Colonic mucosa (tissue), 4 donors: ENCODE results near the gene LRP1-AS. TPM values are rescaled to one million over a fixed set of nuclear protein-coding genes. Genes with fewer than 3 reads are reported as not detected.

ENCODE experiments used
- DNase-seq: peaks from one replicate; pipeline ENCODE4 v3.0.0-alpha.2; 2020
- H3K27ac ChIP-seq: fragments of 200-600 bp; one replicate; pipeline ENCODE4 v1.8.0; 2021
- H3K27me3 ChIP-seq: fragments of 200-600 bp; one replicate; pipeline ENCODE4 v1.8.0; 2021
- H3K36me3 ChIP-seq: fragments of 200-600 bp; one replicate; pipeline ENCODE4 v1.8.0; 2021
- H3K4me1 ChIP-seq: fragments of 200-600 bp; one replicate; pipeline ENCODE4 v1.8.0; 2021; ENCODE audit warnings: mild to moderate bottlenecking
- H3K4me3 ChIP-seq: fragments of 200-600 bp; one replicate; pipeline ENCODE4 v1.8.0; 2021
- H3K9ac ChIP-seq, 2 donors: one replicate each; pipeline ENCODE4 v1.7.0; 2013; ENCODE audit warnings: control low read depth in 2 of 2, low read depth in 2 of 2, low read length in 2 of 2
- H3K9me3 ChIP-seq: fragments of 200-600 bp; one replicate; pipeline ENCODE4 v1.8.0; 2021
- intact Hi-C: fragments of 100-400 bp; cut with DNase I; formaldehyde crosslinking; loops from one replicate; pipeline ENCODE4 v1.14.1; 2022
- total RNA-seq, 2 donors: library from RNA; stranded (reverse); fragmentation: NEBNext Ultra II Directional in 1 of 2; extraction: Animal tissue kit (Norgen Biotek cat#: 25700) in 1 of 2; gene quantifications; one replicate each; pipeline ENCODE4 v1.2.1, GENCODE V29; 2021
- TF ChIP-seq, protein P1 (sequence below): fragments of 200-600 bp; IDR thresholded peaks from one replicate; pipeline ENCODE4 v1.8.0; 2022; ENCODE audit warnings: antibody characterized with exemption, mild to moderate bottlenecking
- donor health status: healthy.
- donor health status: DM: no; HTN: no; CAD: no.
- donor health status: DM: no; HTN: no; CAD: no.

The LRP1-AS gene
- total RNA-seq, 2 donors from 2014 or later = not detected

DNA sequence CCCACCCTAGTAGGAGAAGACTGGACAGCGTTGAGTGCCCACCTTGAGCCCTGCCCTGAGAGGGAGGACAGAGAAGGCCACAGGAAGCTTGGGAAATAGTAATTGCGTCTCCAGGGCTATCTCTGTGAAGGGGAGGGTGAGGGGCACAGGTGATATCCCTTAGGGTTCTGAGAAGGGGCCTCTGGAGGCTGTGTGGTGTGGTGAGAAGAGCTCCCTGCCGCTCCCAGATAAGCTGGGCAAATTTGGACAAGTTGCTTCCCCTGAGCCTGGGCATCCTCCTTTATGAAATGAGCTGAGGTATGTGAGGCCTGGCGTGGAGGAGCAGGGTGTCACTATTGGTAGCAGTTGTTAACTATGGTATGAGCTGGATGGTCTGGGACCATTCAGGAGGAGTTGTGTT is 23.5 kb upstream of the LRP1-AS start:
- Histone ChIP-seq H3K27me3 (no peaks in the 10 kb centered on the region), H3K4me3 (no peak overlapping the region), H3K9me3 (no peaks in the 10 kb centered on the region), H3K4me1 (no peaks in the 10 kb centered on the region), H3K9ac (no peak overlapping the region), H3K36me3 (peaks cover 10% of the 10 kb centered on the region), H3K27ac (no peak overlapping the region)
- DNase-seq = no peak
- intact Hi-C loops = no loop called here
- TF ChIP-seq, protein P1, sequence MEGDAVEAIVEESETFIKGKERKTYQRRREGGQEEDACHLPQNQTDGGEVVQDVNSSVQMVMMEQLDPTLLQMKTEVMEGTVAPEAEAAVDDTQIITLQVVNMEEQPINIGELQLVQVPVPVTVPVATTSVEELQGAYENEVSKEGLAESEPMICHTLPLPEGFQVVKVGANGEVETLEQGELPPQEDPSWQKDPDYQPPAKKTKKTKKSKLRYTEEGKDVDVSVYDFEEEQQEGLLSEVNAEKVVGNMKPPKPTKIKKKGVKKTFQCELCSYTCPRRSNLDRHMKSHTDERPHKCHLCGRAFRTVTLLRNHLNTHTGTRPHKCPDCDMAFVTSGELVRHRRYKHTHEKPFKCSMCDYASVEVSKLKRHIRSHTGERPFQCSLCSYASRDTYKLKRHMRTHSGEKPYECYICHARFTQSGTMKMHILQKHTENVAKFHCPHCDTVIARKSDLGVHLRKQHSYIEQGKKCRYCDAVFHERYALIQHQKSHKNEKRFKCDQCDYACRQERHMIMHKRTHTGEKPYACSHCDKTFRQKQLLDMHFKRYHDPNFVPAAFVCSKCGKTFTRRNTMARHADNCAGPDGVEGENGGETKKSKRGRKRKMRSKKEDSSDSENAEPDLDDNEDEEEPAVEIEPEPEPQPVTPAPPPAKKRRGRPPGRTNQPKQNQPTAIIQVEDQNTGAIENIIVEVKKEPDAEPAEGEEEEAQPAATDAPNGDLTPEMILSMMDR = no peak

DNA sequence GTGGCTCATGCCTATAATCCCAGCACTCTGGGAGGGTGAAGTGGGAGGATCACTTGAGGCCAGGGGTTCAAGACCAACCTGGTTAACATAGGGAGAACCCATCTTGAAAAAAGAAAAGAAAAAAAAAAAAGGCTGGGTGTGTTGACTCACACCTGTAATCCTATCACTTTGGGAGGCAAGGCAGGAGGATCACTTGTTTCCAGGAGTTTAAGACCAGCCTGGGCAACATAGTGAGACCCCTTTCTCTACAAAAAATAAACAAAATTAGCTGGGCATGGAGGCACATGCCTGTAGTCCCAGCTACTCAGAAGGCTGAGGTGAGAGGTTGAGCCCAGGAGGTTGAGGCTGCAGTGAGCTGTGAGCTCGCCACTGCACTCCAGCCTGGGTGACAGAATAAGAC is 23.0 kb upstream of the LRP1-AS start:
- no peak for DNase-seq
- TF ChIP-seq, protein P1 = no peak
- peaks cover 10% of the 10 kb centered on the region for H3K36me3 ChIP-seq
- H3K9ac ChIP-seq = no peak overlapping the region
- H3K27me3 ChIP-seq = no peaks in the 10 kb centered on the region
- intact Hi-C loops = no loop called here
- H3K27ac ChIP-seq = no peak overlapping the region
- H3K4me1 ChIP-seq = no peaks in the 10 kb centered on the region
- H3K9me3 ChIP-seq = no peaks in the 10 kb centered on the region
- no peak overlapping the region for H3K4me3 ChIP-seq

DNA sequence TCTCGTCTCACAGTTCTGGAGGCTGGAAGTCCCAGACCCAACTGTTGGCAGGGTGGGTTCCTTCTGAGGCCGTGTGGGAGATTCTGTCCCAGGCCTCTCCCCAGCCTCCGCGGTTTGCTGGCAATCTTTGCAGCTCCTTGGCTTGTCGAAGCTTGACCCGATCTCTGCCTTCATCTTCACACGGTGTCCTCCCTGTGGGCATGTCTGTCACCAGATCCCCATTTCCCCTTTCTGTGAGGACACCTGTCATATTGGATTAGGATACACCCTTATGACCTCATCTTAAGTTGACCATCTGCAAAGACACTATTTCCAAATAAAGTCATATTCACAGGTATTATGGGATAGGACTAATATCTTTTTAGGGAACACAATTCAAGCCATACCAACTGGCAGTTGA is 22.6 kb upstream of the LRP1-AS start:
- Histone ChIP-seq H3K27me3 (no peaks in the 10 kb centered on the region), H3K4me3 (no peak overlapping the region), H3K36me3 (peaks cover 10% of the 10 kb centered on the region), H3K9ac (no peak overlapping the region), H3K27ac (no peak overlapping the region), H3K9me3 (no peaks in the 10 kb centered on the region), H3K4me1 (no peaks in the 10 kb centered on the region)
- intact Hi-C loops = no loop called here
- no peak for DNase-seq
- TF ChIP-seq, protein P1 = no peak

DNA sequence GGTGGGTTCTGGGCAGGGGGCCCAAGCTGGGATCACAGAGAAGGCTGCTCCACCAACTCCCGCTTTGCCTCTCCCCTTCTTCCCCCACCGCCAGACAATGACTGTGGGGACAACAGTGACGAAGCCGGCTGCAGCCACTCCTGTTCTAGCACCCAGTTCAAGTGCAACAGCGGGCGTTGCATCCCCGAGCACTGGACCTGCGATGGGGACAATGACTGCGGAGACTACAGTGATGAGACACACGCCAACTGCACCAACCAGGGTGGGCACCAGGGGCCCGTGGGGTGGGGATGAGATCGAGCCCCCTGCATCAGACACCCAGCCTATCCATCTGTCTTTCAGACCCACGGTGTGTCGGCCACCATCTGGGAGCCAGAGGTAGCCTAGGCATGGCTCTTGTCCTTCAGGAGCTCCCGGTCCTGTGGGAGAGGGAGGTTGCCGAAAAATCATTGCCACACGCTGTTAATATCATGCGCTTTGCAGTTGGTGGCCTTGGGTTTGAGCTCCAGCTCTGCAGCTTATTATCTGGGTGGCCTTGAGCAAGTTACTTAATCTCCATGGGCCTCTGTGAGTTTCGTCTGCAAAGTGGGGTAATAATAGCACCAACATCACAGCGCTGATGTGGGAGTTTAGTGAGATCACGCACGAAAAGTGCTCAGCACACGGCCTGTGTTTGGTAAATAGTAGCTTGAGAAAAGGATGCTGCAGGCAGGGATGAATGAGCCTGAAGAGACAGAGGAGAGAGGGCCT is 21.8 kb upstream of the LRP1-AS start:
- Histone ChIP-seq H3K36me3 (peaks cover 10% of the 10 kb centered on the region), H3K9me3 (no peaks in the 10 kb centered on the region), H3K27ac (no peak overlapping the region), H3K4me1 (no peaks in the 10 kb centered on the region), H3K27me3 (no peaks in the 10 kb centered on the region), H3K4me3 (no peak overlapping the region), H3K9ac (no peak overlapping the region)
- TF ChIP-seq, protein P1 = no peak
- DNase-seq = no peak
- intact Hi-C loops = no loop called here

DNA sequence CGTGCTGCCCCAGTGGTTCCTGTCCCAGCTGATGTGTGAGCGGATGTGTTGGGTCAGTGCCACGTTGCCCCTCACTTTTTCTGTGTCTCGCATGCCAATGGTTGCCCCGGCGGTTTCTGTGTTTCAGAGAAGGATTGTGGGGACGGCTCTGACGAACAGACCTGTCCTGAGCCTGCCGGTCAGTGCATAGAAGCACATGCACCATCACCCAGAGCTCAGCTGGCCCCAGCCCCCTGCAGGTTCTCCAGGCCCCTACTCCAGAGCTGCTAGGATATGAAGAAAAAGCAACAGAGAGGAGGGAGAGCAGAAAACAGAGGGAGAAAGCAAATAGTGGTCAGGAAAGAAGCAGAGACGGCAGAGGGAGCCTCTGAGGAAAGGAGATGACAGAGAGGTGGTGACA is 20.6 kb upstream of the LRP1-AS start:
- H3K36me3 ChIP-seq = peaks cover 10% of the 10 kb centered on the region
- H3K27me3 ChIP-seq = no peaks in the 10 kb centered on the region
- H3K27ac ChIP-seq = no peak overlapping the region
- intact Hi-C loops = no loop called here
- no peaks in the 10 kb centered on the region for H3K4me1 ChIP-seq
- H3K9me3 ChIP-seq = no peaks in the 10 kb centered on the region
- no peak for DNase-seq
- H3K9ac ChIP-seq = no peak overlapping the region
- H3K4me3 ChIP-seq = no peak overlapping the region
- TF ChIP-seq, protein P1 = no peak
